Spleen (tissue), 11 donors: Measurements from ENCODE around the gene GOLPH3. TPM values are rescaled to one million over a fixed set of nuclear protein-coding genes. Genes with fewer than 3 reads are reported as not detected.
"Not testable (repeated sequence)": the region's sequence is repeated elsewhere in the genome, so short reads cannot be mapped to it uniquely, and the experiment has no call there.

Source experiments
- DNase-seq: peaks from one replicate; pipeline ENCODE4 v3.0.0-alpha.2; 2020
- H3K27ac ChIP-seq, 8 donors: fragments of 200-600 bp; sonication (generic) in 7 of 8; 1 replicate in 4 of 8; 2 replicates in 4 of 8; pipeline versions ENCODE4 v1.5.0 to v1.8.0; 2016 to 2021; ENCODE audit warnings: inconsistent platforms in 4 of 8, mild to moderate bottlenecking in 4 of 8, moderate library complexity in 1 of 8
- H3K27me3 ChIP-seq, 7 donors: fragments of 200-600 bp; sonication (generic) in 6 of 7; replicated peaks in 1 of 7; 1 replicate in 4 of 7; 2 replicates in 3 of 7; pipeline versions ENCODE4 v1.5.0 to v1.8.0; 2016 to 2021; ENCODE audit warnings: inconsistent platforms in 3 of 7, mild to moderate bottlenecking in 1 of 7
- H3K36me3 ChIP-seq, 6 donors: fragments of 200-600 bp; sonication (generic) in 5 of 6; 1 replicate in 4 of 6; 2 replicates in 2 of 6; pipeline versions ENCODE4 v1.5.0 to v1.8.0; 2016 to 2021; ENCODE audit warnings: inconsistent platforms in 2 of 6
- H3K4me1 ChIP-seq, 6 donors: fragments of 200-600 bp; sonication (generic) in 5 of 6; 1 replicate in 3 of 6; 2 replicates in 3 of 6; pipeline versions ENCODE4 v1.5.0 to v1.8.0; 2016 to 2021; ENCODE audit warnings: inconsistent platforms in 3 of 6
- H3K4me3 ChIP-seq, 8 donors: fragments of 200-600 bp; sonication (generic) in 7 of 8; 1 replicate in 4 of 8; 2 replicates in 4 of 8; pipeline versions ENCODE4 v1.5.0 to v1.8.0; 2016 to 2021; ENCODE audit warnings: inconsistent platforms in 4 of 8, mild to moderate bottlenecking in 4 of 8, moderate library complexity in 2 of 8
- H3K9me3 ChIP-seq, 8 donors: fragments of 200-600 bp; sonication (generic) in 7 of 8; 1 replicate in 4 of 8; 2 replicates in 4 of 8; pipeline versions ENCODE4 v1.5.0 to v1.8.0; 2016 to 2021; ENCODE audit warnings: inconsistent platforms in 4 of 8
- POLR2A ChIP-seq, 3 donors: fragments of 450-650 bp; IDR thresholded peaks; one replicate each; pipeline ENCODE4 v1.5.1; 2017; ENCODE audit warnings: antibody characterized with exemption in 3 of 3, mild to moderate bottlenecking in 1 of 3
- POLR2AphosphoS5 ChIP-seq, 3 donors: sonication (generic); formaldehyde crosslinking; IDR thresholded peaks; one replicate each; pipeline ENCODE4 v1.5.1; 2017; ENCODE audit warnings: antibody characterized with exemption in 3 of 3
- WGBS, 5 donors: extraction: QIAGEN DNeasy Blood & Tissue Kit in 3 of 5; methylation state at CpG; one replicate each; pipeline versions ENCODE4 v1.1.5 to v1.1.7; 2013 to 2018; 5-methylcytosine and 5-hydroxymethylcytosine counted together
- intact Hi-C: fragments of 100-400 bp; cut with DNase I; formaldehyde crosslinking; loops from one replicate; pipeline ENCODE4 v1.15.0; 2023; ENCODE audit warnings: low total_unique reads
- polyA plus RNA-seq, 3 donors: library from polyadenylated mRNA; stranded (reverse); fragments of 200-250 nt; gene quantifications; one replicate each; pipeline ENCODE4 v1.2.1, GENCODE V29; 2013
- total RNA-seq, 7 donors: library from RNA; depleted of rRNA in 3 of 7; stranded (reverse); fragments of >200 nt in 3 of 7; fragmentation: NEBNext Ultra II Directional in 4 of 7; extraction: Animal tissue kit (Norgen Biotek cat#: 25700) in 4 of 7; gene quantifications; one replicate each; pipeline versions ENCODE4 v1.1.0 to v1.2.1, GENCODE V29; 2016 to 2021
- TF ChIP-seq, protein P1 (sequence below), 11 experiments: fragments of 200-600 bp in 7 of 11; fragments of 450-650 bp in 4 of 11; sonication (generic) in 4 of 11; IDR thresholded peaks in 8 of 11; conservative IDR thresholded peaks in 3 of 11; 1 replicate in 7 of 11; 2 replicates in 4 of 11; pipeline versions ENCODE4 v1.4.0 to v1.8.0; 2016 to 2021; ENCODE audit warnings: antibody characterized with exemption in 11 of 11, inconsistent platforms in 4 of 11, mild to moderate bottlenecking in 1 of 11
- donor health status: healthy with polysubstance abuse.
- donor health status: DM: no; HTN: no; CAD: no; lungs with moderate emphysema.
- donor health status: DM: no; HTN: no; CAD: no.
- donor health status: Bipolar disorder and iron deficiency.
- donor health status: healthy.
- donor health status: DM: no; HTN: no; CAD: no.
- donor health status: DM: yes; HTN: yes; CAD: no.

GOLPH3 gene
- total and polyA plus RNA-seq, 10 donors = 27.0 to 82.3 (median 69.2) TPM

- no peaks in the 10 kb centered on the region for H3K9me3 ChIP-seq
- no peaks in the 10 kb centered on the region for H3K27me3 ChIP-seq
- H3K4me1 ChIP-seq = peaks cover 0 to 18% (median 11%) of the 10 kb centered on the region in 6 donors
- TF ChIP-seq POLR2A (IDR thresholded peaks at IDR 0.05) (no peak), POLR2AphosphoS5 (IDR thresholded peaks at IDR 0.05) (no peak)
- TF ChIP-seq, protein P1, sequence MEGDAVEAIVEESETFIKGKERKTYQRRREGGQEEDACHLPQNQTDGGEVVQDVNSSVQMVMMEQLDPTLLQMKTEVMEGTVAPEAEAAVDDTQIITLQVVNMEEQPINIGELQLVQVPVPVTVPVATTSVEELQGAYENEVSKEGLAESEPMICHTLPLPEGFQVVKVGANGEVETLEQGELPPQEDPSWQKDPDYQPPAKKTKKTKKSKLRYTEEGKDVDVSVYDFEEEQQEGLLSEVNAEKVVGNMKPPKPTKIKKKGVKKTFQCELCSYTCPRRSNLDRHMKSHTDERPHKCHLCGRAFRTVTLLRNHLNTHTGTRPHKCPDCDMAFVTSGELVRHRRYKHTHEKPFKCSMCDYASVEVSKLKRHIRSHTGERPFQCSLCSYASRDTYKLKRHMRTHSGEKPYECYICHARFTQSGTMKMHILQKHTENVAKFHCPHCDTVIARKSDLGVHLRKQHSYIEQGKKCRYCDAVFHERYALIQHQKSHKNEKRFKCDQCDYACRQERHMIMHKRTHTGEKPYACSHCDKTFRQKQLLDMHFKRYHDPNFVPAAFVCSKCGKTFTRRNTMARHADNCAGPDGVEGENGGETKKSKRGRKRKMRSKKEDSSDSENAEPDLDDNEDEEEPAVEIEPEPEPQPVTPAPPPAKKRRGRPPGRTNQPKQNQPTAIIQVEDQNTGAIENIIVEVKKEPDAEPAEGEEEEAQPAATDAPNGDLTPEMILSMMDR (IDR thresholded peaks at IDR 0.05 in 8 of 11, conservative IDR thresholded peaks at IDR 0.05 in 3 of 11) = no peak
- intact Hi-C loops = no loop called here
- H3K4me3 ChIP-seq = no peak overlapping the region
- WGBS, 5 donors = 83 to 95% (median 88%) methylated on average over 3 of the region's 3 CpGs
- peak; percentile 30 for DNase-seq
- no peaks in the 10 kb centered on the region for H3K36me3 ChIP-seq
- peak overlapping the region in 4 of 8 donors; percentile 81 to 84 (median 82) for H3K27ac ChIP-seq
These were observed 36.0 kb upstream of the GOLPH3 start for GRCh38 chr5:32210151-32210550.

- H3K9me3 ChIP-seq, H3K4me3 ChIP-seq, H3K27ac ChIP-seq, DNase-seq, H3K36me3 ChIP-seq, H3K27me3 ChIP-seq, intact Hi-C loops: not testable (repeated sequence)
- peaks cover 0 to 18% (median 11%) of the 10 kb centered on the region in 6 donors for H3K4me1 ChIP-seq
- WGBS, 5 donors = 89 to 91% (median 91%) methylated on average over 3 to 15 of the region's 31 CpGs; no CpG with 5 or more reads in 2 of the 5 donors
These were observed 34.7 kb upstream of the GOLPH3 start for GRCh38 chr5:32208837-32209236.

DNA sequence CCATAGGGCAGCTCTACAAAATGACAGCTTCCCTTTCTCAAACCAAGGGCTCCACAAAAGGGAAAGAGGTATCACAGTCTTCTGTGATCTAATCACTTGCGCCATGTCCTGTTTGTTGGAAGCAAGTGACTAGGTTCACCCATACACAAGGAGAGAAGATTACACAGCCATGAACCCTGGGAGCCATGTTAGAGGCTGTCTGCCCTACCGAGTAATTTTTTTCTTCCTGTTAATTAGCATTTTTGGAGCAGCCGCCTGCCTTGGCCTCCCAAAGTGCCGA lies 33.2 kb upstream of the GOLPH3 start:
- Histone ChIP-seq H3K27ac (peak overlapping the region in 4 of 8 donors; percentile 49 to 74 (median 54)), H3K4me3 (no peak overlapping the region), H3K4me1 (peaks cover 0 to 27% (median 11%) of the 10 kb centered on the region in 6 donors), H3K36me3 (no peaks in the 10 kb centered on the region), H3K27me3 (no peaks in the 10 kb centered on the region), H3K9me3 (no peaks in the 10 kb centered on the region)
- DNase-seq = no peak
- 74 to 94% (median 81%) methylated on average over 4 of the region's 4 CpGs for WGBS, 5 donors
- TF ChIP-seq, protein P1 (IDR thresholded peaks at IDR 0.05 in 8 of 11, conservative IDR thresholded peaks at IDR 0.05 in 3 of 11) = no peak
- TF ChIP-seq POLR2A (IDR thresholded peaks at IDR 0.05) (no peak), POLR2AphosphoS5 (IDR thresholded peaks at IDR 0.05) (no peak)
- intact Hi-C loops = no loop called here

DNA sequence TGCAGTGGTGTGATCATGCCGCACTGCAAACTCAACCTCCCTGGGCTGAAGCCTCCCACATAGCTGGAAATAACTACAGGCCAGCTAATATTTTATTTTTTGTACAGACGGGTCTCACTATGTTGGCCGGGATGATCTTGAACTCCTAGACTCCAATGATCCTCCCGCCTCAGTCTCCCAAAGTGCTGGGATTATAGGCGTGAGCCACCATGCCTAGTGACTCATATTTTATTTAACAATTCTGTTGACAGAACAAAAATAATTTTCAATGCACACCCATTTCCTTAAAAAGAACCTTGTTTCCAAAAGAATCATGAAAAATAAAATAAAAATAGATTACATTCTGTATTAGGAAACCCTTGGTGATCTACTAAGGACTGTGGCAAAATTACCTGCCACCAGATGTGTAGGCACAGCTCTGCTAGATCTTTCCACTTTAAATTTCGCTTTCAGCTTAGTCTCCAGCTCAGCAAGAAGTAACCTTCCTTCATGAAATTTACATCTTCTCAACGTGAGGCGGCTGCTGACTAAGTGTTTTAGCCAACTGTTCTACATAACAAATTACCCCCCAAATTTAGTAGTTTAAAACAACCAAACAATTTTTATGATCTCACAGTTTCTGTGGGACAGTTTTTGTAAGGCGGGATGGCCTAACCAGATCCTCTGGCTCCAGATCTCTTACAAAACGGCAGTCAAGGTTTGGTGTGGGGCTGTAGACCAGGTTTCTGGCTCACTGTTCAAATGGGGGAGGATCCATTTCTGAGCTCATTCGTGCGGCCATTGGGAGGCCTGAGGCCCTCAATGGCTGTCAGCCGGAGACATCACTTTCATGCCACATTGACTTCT lies 32.6 kb upstream of the GOLPH3 start:
- 75 to 79% (median 77%) methylated on average over 13 of the region's 13 CpGs for whole genome bisulfite sequencing, 5 donors
- TF ChIP-seq POLR2AphosphoS5 (IDR thresholded peaks at IDR 0.05) = no peak
- TF ChIP-seq, protein P1 (IDR thresholded peaks at IDR 0.05 in 8 of 11, conservative IDR thresholded peaks at IDR 0.05 in 3 of 11) = no peak
- TF ChIP-seq POLR2A (IDR thresholded peaks at IDR 0.05) = no peak
- Histone ChIP-seq H3K4me1 (peaks cover 0 to 23% (median 10%) of the 10 kb centered on the region in 6 donors), H3K27me3 (no peaks in the 10 kb centered on the region), H3K36me3 (no peaks in the 10 kb centered on the region), H3K4me3 (no peak overlapping the region), H3K27ac (peak overlapping the region in 4 of 8 donors; percentile 49 to 74 (median 54)), H3K9me3 (no peaks in the 10 kb centered on the region)
- intact Hi-C loops = no loop called here
- peak; percentile 37 for DNase-seq
